Measurements from ENCODE around the gene RIOK1.
"Not testable (repeated sequence)": the region's sequence is repeated elsewhere in the genome, so short reads cannot be mapped to it uniquely, and the experiment has no call there.

RIOK1 gene

GRCh38 chr6:7343546-7344475 lies 45.8 kb upstream of the RIOK1 start:
- H2BK15ac ChIP-seq (ENCODE audit: low read depth, poor library complexity, severe bottlenecking) = no peak overlapping the region
- H3K27ac ChIP-seq (ENCODE audit: low read length, poor library complexity, severe bottlenecking) = no peak overlapping the region
- H2BK12ac ChIP-seq (ENCODE audit: low read length in 2 of 2) = no peak overlapping the region
- H3K4me3 ChIP-seq (ENCODE audit: insufficient read depth in 1 of 2, low read depth in 1 of 2, low read length in 2 of 2) = no peak overlapping the region
- H2BK5ac ChIP-seq (ENCODE audit: low read depth, low read length, poor library complexity, severe bottlenecking) = no peak overlapping the region
- no peak overlapping the region for H3K9ac ChIP-seq (ENCODE audit: low read length)
- H3K9me3 ChIP-seq (ENCODE audit: control insufficient read depth, low read length) = no peaks in the 10 kb centered on the region
- H3K79me1 ChIP-seq (replicated peaks; ENCODE audit: low read length, poor library complexity, severe bottlenecking) = no peaks in the 10 kb centered on the region
- DNase-seq = no peak
- H3K23ac ChIP-seq (ENCODE audit: low read length in 2 of 2) = no peak overlapping the region
- H2BK120ac ChIP-seq (ENCODE audit: low read depth, low read length) = no peak overlapping the region
- 98% methylated on average over 29 of the region's 29 CpGs for WGBS
- no peak overlapping the region for H3K4ac ChIP-seq (ENCODE audit: low read depth in 1 of 2, low read length in 2 of 2)
- peaks cover 8% of the 10 kb centered on the region for H3K4me1 ChIP-seq (ENCODE audit: control insufficient read depth, insufficient read depth, low read depth, low read length)
- H3K27me3 ChIP-seq (ENCODE audit: control insufficient read depth in 1 of 2, insufficient read depth in 1 of 2, low read length in 2 of 2) = no peaks in the 10 kb centered on the region
- no peak overlapping the region for H4K8ac ChIP-seq (ENCODE audit: low read length)
- peak overlapping the region in 1 of 2 experiments; percentile 60 for H3K14ac ChIP-seq (ENCODE audit: low read length in 2 of 2)
- H3K18ac ChIP-seq (ENCODE audit: low read depth in 1 of 2, low read length in 2 of 2) = no peak overlapping the region
- no peak overlapping the region for H3K4me2 ChIP-seq (ENCODE audit: low read length, poor library complexity, severe bottlenecking)
- no peak overlapping the region for H4K91ac ChIP-seq (ENCODE audit: low read length)
- H3K36me3 ChIP-seq (ENCODE audit: control insufficient read depth in 1 of 2, insufficient read depth in 2 of 2, low read depth in 1 of 2, low read length in 2 of 2) = no peaks in the 10 kb centered on the region
- no peak overlapping the region for H2AK5ac ChIP-seq (ENCODE audit: low read length, severe bottlenecking)
- no peak overlapping the region for H2AFZ ChIP-seq (ENCODE audit: low read depth, low read length)

DNA sequence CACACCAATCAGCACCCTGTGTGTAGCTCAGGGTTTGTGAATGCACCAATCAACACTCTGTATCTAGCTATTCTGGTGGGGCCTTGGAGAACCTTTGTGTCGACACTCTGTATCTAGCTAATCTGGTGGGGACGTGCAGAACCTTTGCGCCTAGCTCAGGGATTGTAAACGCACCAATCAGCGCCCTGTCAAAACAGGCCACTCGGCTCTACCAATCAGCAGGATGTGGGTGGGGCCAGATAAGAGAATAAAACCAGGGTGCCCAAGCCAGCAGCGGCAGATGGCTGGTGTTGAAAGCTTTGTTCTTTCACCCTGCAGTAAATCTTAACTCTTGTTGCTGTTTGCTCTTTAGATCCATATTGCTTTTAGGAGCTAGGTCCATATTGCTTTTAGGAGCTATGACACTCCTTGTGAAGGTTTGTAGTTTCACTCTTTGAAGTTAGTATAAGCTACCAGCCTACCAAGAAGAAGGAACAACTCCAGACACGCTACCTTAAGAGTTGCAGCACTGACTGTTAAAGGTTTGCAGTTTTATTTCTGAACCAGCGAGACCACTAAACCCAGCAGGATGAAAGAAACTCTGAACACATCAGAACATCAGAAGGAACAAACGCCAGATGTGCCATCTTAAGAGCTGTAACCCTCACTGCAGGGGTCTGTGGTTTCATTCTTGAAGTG lies 44.7 kb upstream of the RIOK1 start:
- not testable (repeated sequence) for H3K79me1 ChIP-seq (replicated peaks; ENCODE audit: low read length, poor library complexity, severe bottlenecking); H3K4ac ChIP-seq (ENCODE audit: low read depth in 1 of 2, low read length in 2 of 2); H3K9me3 ChIP-seq (ENCODE audit: control insufficient read depth, low read length); H2BK12ac ChIP-seq (ENCODE audit: low read length in 2 of 2); H3K4me3 ChIP-seq (ENCODE audit: insufficient read depth in 1 of 2, low read depth in 1 of 2, low read length in 2 of 2); H2BK15ac ChIP-seq (ENCODE audit: low read depth, poor library complexity, severe bottlenecking); H3K27me3 ChIP-seq (ENCODE audit: control insufficient read depth in 1 of 2, insufficient read depth in 1 of 2, low read length in 2 of 2); H2BK120ac ChIP-seq (ENCODE audit: low read depth, low read length); DNase-seq; H4K8ac ChIP-seq (ENCODE audit: low read length); H3K4me1 ChIP-seq (ENCODE audit: control insufficient read depth, insufficient read depth, low read depth, low read length); H3K18ac ChIP-seq (ENCODE audit: low read depth in 1 of 2, low read length in 2 of 2); H2BK5ac ChIP-seq (ENCODE audit: low read depth, low read length, poor library complexity, severe bottlenecking); H3K23ac ChIP-seq (ENCODE audit: low read length in 2 of 2); H2AFZ ChIP-seq (ENCODE audit: low read depth, low read length); H3K9ac ChIP-seq (ENCODE audit: low read length); H4K91ac ChIP-seq (ENCODE audit: low read length); H2AK5ac ChIP-seq (ENCODE audit: low read length, severe bottlenecking); H3K4me2 ChIP-seq (ENCODE audit: low read length, poor library complexity, severe bottlenecking); H3K27ac ChIP-seq (ENCODE audit: low read length, poor library complexity, severe bottlenecking); H3K14ac ChIP-seq (ENCODE audit: low read length in 2 of 2); H3K36me3 ChIP-seq (ENCODE audit: control insufficient read depth in 1 of 2, insufficient read depth in 2 of 2, low read depth in 1 of 2, low read length in 2 of 2)
- 91% methylated on average over 10 of the region's 10 CpGs for WGBS

DNA sequence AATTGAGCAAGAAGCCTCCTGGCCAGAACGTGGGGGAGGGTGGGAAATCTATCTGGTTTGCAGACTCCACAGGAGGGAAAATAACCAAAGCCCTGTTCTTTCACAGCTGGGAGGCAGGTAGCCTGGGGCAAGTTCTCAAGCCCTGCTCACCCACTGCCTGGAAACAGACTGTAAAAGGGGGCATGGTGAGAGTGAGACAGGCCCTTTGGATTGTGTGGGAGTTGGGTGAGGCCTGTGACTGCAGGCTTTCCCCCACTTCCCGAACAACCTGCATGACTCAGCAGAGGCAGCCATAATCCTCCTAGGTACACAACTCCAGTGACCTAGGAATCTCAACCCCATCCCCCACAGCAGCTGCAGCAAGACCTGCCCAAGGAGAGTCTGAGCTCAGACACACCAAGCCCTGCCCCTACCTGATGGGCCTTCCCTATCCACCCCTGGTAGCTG lies 42.0 kb upstream of the RIOK1 start:
- not testable (repeated sequence) for H3K79me1 ChIP-seq (replicated peaks; ENCODE audit: low read length, poor library complexity, severe bottlenecking); H3K4me1 ChIP-seq (ENCODE audit: control insufficient read depth, insufficient read depth, low read depth, low read length); H3K4ac ChIP-seq (ENCODE audit: low read depth in 1 of 2, low read length in 2 of 2); H2AFZ ChIP-seq (ENCODE audit: low read depth, low read length); H3K18ac ChIP-seq (ENCODE audit: low read depth in 1 of 2, low read length in 2 of 2); H3K27me3 ChIP-seq (ENCODE audit: control insufficient read depth in 1 of 2, insufficient read depth in 1 of 2, low read length in 2 of 2); H3K36me3 ChIP-seq (ENCODE audit: control insufficient read depth in 1 of 2, insufficient read depth in 2 of 2, low read depth in 1 of 2, low read length in 2 of 2); H3K4me2 ChIP-seq (ENCODE audit: low read length, poor library complexity, severe bottlenecking); H3K9me3 ChIP-seq (ENCODE audit: control insufficient read depth, low read length); H3K9ac ChIP-seq (ENCODE audit: low read length); H4K8ac ChIP-seq (ENCODE audit: low read length); H2BK120ac ChIP-seq (ENCODE audit: low read depth, low read length); H2BK12ac ChIP-seq (ENCODE audit: low read length in 2 of 2); DNase-seq; H3K14ac ChIP-seq (ENCODE audit: low read length in 2 of 2); H2AK5ac ChIP-seq (ENCODE audit: low read length, severe bottlenecking); H3K4me3 ChIP-seq (ENCODE audit: insufficient read depth in 1 of 2, low read depth in 1 of 2, low read length in 2 of 2); H3K27ac ChIP-seq (ENCODE audit: low read length, poor library complexity, severe bottlenecking); H2BK15ac ChIP-seq (ENCODE audit: low read depth, poor library complexity, severe bottlenecking); H2BK5ac ChIP-seq (ENCODE audit: low read depth, low read length, poor library complexity, severe bottlenecking)
- Histone ChIP-seq H3K23ac (ENCODE audit: low read length in 2 of 2) (peak overlapping the region in 1 of 2 experiments; percentile 79), H4K91ac (ENCODE audit: low read length) (peak overlapping the region; percentile 27)
- 77% methylated on average over 2 of the region's 2 CpGs for WGBS

GRCh38 chr6:7350591-7350990 lies 39.0 kb upstream of the RIOK1 start:
- WGBS = 89% methylated on average over 1 of the region's 1 CpG
- not testable (repeated sequence) for H2AK5ac ChIP-seq (ENCODE audit: low read length, severe bottlenecking); H3K4me1 ChIP-seq (ENCODE audit: control insufficient read depth, insufficient read depth, low read depth, low read length); H4K91ac ChIP-seq (ENCODE audit: low read length); H2AFZ ChIP-seq (ENCODE audit: low read depth, low read length); H3K9me3 ChIP-seq (ENCODE audit: control insufficient read depth, low read length); H3K4me2 ChIP-seq (ENCODE audit: low read length, poor library complexity, severe bottlenecking); H3K27ac ChIP-seq (ENCODE audit: low read length, poor library complexity, severe bottlenecking); H3K27me3 ChIP-seq (ENCODE audit: control insufficient read depth in 1 of 2, insufficient read depth in 1 of 2, low read length in 2 of 2); H3K4me3 ChIP-seq (ENCODE audit: insufficient read depth in 1 of 2, low read depth in 1 of 2, low read length in 2 of 2); H3K9ac ChIP-seq (ENCODE audit: low read length); H3K14ac ChIP-seq (ENCODE audit: low read length in 2 of 2); H3K23ac ChIP-seq (ENCODE audit: low read length in 2 of 2); H3K36me3 ChIP-seq (ENCODE audit: control insufficient read depth in 1 of 2, insufficient read depth in 2 of 2, low read depth in 1 of 2, low read length in 2 of 2); H4K8ac ChIP-seq (ENCODE audit: low read length); H3K79me1 ChIP-seq (replicated peaks; ENCODE audit: low read length, poor library complexity, severe bottlenecking); H2BK120ac ChIP-seq (ENCODE audit: low read depth, low read length); H3K18ac ChIP-seq (ENCODE audit: low read depth in 1 of 2, low read length in 2 of 2); H2BK15ac ChIP-seq (ENCODE audit: low read depth, poor library complexity, severe bottlenecking); H2BK5ac ChIP-seq (ENCODE audit: low read depth, low read length, poor library complexity, severe bottlenecking); H3K4ac ChIP-seq (ENCODE audit: low read depth in 1 of 2, low read length in 2 of 2); DNase-seq; H2BK12ac ChIP-seq (ENCODE audit: low read length in 2 of 2)
